Stimulated activated CD4-positive, alpha-beta T cell treated with anti-CD3 and anti-CD28 coated beads, Interleukin-4, amount 100 ng/mL, for 1 hour (primary cell): ENCODE measurements around the gene ATP11A.

Experiments used
- DNase-seq: peaks from one replicate; pipeline ENCODE4 v3.0.0-alpha.2; 2020

The ATP11A gene

DNA sequence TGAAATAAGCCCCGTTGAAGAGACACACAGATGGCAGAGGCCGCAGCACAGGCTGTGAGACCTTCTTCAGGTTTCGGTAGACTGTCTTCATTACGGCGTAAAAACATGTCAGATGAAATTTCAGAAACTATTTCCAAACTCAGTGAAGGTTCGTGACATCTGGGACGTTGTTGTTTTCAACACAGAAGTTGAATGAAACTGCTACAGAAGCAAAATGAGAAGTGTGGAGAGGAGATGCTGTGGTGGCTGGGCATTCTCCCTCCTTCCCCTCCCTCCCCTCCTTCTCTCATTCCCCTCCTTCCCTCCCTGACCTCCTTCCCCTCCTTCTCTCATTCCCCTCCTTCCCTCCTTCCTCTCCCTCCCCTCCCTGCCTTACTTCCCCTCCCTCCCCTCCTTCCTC lies 113.6 kb downstream of the ATP11A start:
- no peak for DNase-seq

DNA sequence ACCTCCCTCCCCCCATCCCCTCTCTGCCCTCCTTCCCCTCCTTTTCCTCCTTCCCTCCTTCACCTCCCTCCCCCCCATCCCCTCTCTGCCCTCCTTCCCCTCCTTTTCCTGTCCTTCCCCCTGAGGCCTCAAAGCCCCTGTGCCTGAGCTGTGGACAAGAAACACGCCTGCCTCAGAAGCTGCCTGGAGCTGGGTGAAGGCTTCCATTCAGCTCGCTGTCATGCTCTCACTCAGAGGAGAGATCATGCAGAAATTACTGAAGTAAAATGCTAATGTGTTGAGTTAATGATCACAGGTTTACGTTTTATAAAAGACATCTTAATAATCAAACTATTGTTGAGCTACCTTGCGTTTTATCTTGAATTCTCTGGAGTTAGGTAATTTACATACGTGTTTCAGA lies 114.5 kb downstream of the ATP11A start:
- DNase-seq, result no peak

DNA sequence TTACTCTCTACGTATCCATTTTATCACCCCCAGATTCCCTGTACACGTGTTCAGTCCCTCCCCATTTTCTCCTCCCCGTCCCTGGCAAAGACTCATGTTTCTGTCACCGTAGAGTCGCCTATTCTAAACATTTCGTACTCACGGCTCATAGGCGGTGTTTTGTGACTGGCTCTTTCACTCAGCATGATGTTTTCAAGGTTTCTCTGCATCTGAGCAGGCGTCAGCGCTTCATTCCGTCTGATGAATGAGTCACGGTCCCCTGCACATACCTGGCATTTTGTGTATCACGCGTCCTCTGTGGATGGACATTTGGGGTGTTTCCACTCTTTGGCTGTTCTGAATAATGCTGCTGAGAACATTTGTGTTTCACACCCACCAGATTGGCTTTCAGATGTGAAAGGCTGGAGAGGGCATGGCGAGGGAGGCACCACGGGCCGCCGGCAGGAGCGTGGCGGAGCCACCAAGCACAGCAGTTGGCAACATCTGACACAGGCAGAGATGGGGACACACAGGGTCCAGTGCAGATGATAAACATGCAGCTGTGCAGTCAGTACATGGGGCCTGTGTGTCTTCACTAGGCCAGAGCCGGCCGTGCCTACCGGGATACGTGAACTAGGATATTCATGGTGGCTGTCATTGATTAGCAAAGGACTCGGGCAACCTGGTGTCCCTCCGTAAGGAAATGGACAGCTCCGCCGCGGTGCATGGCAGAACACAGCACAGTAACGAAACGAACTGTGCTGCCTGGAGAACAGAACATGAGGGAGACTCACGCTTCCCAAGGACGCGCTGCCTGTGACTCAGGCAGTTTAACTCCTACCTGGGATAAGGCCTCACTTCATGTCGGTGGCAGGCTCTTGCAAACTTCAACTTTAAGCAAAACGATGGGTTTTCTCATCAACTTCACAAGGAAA lies 117.2 kb downstream of the ATP11A start:
- DNase-seq, result no peak

DNA sequence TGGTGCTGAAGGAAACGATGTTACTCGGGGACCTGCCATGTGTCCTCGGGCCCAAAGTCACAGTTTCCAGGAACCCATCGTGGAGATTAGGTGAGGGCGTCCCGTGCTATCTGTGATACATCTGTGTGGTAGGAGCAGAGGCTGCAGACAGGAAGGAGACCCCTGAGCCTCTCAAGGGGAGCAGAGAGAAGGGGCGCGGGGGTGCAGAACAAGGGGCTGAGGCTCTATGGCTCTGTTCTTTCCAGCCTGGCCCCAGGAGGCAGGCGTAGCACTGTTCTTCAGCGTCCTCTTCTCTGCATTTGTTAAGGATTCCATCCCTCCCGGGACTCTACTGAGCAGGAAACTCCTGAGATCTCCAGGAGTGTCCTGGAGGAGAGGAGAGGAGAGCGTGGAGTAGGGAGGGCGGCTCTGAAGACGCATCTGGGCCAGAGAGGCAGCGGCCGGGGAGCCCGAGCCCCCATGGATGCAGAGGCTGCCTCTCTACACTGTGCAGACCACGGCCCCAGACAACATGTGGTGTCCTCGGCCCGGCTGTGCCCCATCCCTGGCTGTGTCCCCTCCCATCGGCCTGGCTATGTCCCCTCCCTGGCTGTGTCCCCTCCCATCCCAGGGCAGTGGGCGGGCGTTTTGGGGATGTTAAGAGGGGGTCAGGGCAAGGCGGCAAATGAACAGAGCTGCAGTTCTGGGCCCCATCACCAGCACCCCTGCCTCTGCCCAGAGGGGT lies 118.0 kb downstream of the ATP11A start:
- DNase-seq, result no peak

DNA sequence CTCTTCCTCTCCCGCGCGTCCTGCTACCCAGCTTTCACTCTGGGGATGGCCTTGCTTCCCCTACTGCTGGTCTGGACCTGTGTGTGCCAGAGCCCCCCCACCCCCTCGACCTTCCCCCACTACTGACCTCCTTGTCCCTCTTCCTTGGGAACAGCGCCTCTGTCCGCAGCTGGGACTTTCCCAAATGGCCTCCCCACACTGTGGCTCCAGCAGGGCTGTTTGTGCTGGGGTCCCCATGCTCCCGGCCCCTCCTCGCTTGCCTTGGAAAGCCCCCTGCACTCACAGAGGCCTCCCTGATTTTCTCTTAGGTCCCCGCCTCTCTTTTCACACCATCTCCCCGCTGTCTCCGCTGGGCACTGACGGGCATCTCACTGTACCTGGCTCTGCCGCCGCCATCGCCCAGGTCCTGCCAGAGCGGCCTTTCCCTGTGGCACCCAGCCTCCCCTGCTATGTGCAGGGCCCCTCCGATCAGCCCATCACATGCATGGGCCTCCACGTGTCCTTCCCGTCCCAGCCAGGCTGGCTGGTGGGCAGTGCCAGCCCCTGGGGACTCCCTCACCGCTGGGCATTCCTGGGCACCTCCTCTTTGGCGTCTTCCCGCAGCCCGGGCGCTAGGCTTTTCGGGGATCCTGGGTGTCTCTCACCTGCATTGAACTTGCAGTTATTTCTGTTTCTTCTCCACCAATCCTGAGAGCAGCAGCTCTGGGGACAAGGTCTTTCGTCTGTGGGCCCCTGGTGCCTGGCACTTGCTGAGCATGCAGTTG lies 118.7 kb downstream of the ATP11A start:
- DNase-seq, result no peak

DNA sequence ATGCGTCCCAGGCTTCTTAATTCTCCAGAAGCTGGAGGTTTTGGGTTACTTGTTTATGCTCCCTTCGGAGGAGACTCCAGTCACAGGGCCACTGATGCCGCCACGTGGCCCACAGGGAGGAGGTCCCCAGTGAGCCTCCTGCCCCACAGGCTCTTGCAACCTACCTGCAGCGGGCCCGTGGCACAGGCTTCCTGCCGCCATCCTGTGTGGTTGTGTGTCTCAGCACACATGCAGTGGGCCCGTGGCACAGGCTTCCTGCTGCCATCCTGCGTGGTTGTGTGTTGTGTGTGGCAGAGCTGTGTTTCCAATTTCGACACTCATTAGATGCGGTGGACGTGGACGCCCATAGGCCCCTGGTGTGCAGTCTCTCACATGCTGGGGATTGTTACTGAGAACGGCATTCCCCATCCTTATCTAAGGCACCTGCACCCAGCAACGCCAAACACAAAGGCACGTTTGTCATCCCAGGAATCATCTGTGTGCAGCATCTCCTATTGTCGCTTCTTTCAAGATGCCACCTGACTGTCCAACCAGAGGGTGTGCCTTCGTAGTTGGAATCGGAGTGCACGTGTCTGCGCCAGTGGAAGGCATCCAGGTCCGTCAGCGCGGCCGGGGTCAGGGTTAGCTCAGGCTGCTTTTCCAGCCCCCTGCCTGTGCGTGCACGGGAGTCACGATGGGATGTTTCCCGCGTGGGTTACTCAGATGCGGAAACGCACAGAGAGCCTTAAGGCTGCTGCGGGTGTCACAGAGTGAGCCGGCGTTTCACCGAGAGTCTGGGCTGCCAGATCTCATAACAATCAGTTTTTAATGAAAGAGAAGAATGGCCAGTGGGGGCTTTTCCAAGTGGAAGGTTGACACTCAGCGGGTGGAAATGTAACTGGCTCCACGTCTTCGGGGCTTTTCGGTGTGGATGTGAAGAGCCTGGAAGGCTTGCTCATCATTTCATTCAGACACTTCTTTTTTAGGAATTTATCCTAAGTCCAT lies 119.8 kb downstream of the ATP11A start:
- no peak for DNase-seq

DNA sequence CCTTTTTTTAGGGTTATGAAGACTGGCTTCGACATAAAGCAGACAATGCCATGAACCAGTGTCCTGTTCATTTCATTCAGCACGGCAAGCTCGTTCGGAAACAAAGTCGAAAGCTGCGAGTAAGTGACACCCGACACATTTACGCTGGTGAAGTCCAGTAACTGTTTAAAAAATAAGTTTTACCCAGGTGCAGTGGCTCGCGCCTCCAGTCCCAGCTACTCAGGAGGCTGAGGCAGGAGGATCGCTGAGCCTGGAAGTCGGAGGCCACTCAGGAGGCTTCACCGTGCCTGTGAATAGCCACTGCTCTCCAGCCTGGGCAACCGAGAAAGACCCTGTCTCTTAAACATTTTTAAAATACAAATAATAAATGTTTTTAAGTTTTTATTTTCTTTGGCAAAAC lies 120.8 kb downstream of the ATP11A start:
- no peak for DNase-seq

DNA sequence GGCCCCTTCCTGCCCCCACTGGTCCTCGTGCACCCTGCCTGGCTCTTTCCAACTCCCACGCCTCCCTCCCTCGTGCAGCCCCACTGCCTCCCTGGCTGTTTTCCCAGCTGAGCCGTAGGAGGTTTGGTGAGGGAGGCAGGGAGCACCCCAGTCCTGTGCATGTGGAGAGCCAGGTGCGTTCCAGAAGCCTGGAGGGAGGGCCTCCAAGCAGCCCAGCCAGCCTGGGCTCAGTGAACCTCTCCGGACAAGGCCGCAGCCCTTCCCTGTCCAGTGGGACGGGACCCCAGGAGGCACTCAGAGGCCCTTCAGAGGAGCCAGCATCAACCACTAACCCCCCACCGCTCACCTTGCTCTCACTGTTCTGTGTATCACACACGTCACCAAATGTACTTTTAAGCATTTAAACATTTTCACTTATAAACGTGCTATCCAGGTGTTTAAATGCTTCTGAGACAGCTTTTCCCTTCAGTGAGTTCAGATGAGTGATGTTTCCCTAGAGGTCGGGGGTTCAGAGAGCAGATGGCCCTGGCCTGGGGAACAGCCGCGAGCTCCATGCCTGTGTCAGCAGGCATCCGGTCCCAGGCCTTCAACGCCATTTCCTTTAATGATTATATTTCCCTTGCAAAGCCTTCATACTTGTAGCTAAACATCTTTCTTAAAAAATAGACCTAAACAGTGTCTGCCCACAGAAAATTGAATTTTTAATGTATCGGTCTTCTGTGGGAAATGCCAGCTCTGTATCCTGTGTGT lies 122.6 kb downstream of the ATP11A start:
- no peak for DNase-seq

DNA sequence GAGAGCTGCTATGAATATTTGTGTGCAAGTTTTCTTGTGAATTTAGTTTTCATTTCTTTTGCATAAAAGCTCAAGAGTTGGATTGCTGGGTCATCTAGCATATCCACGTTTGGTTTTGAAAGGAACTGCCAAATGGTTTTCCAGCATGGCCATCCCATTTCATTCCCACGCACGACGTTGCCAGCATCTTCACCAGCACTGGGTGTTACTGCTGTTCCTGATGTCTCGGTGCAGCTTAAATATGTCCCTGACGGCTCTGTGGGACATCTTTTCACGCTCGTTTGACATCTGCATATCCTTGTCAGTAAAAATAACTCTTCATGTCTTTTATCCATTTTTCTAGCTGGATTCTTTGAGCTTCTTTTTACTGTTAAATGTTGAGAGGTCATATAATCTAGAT lies 123.7 kb downstream of the ATP11A start:
- no peak for DNase-seq

DNA sequence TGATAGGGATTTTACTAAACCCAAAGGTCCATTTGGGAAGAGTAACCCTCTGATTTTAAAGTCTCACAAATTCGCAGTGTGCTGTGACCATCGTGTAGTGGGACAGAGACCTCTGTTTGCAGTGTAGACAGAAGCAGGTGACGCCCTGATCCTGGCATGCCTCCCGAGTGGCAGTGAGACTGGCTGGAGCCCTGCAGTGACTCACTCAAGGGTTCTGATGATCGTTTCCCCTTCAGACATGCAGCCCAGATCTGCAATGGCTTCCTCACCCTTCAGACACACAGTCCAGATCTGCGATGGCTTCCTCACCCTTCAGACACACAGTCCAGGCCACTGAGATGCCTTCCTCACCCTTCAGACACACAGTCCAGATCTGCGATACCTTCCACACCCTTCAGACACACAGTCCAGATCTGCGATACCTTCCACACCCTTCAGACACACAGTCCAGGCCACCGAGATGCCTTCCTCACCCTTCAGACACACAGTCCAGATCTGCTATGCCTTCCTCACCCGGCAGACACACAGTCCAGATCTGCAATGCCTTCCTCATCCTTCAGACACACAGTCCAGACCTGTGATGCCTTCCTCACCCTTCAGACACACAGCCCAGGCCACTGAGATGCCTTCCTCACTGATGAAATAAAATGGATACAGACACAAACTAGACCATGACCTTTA lies 125.2 kb downstream of the ATP11A start:
- DNase-seq, result no peak

DNA sequence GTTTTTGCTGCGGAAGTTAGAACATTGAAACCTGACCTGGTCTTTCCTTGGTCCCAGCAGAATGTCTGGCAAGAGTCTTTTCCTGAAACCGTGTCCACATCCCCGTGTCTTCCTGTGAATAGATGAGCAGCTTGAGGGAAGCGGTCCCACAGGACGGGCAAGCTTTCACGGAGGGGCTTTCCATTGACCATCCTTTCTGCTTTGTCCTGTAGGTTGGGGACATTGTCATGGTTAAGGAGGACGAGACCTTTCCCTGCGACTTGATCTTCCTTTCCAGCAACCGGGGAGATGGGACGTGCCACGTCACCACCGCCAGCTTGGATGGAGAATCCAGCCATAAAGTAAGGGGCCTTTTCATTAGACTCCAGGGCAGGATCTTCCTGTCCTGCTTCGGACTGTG lies 126.0 kb downstream of the ATP11A start:
- DNase-seq, result no peak

DNA sequence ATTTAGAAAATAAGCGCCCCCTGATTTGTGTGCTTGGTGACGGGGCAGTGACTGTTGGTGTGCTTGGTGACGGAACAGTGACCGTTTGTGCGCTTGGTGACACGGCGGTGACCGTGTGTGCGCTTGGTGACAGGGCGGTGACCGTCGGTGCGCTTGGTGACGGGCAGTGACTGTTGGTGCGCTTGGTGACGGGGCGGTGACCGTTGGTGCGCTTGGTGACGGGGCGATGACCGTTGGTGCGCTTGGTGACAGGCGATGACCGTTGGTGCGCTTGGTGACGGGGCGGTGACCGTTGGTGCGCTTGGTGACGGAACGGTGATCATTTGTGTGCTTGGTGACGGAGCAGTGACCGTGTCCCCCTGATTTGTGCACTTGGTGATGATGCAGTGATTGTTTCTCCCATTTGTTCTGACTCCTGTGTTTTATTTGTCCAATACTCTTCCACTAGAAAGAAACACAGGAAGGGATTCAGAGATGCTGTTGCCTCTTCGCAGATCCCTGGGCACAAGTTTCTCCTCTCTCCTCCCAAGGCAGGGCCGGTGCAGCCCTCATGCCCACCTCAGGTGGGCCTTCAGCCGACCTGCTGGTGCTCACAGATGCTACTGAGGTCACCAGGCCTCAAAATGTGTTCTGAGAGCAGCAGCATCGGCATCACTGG lies 128.3 kb downstream of the ATP11A start:
- no peak for DNase-seq

DNA sequence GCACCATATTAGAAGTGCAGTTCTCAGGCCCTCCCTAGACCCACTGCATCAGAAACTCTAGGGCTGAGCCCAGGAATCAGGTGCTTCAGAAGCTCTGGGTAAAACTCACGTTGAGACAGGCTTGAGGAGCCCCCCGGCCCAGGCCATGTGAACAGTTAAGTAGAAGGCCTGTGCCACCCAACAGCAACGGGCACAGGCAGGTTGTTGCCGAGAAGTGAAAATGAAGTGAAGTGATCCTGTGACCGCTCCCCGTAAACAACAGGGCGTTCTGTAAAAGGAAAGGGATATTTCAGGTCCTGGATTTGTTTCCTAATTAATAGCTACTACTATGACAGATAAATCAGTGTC lies 128.8 kb downstream of the ATP11A start:
- DNase-seq, result no peak

DNA sequence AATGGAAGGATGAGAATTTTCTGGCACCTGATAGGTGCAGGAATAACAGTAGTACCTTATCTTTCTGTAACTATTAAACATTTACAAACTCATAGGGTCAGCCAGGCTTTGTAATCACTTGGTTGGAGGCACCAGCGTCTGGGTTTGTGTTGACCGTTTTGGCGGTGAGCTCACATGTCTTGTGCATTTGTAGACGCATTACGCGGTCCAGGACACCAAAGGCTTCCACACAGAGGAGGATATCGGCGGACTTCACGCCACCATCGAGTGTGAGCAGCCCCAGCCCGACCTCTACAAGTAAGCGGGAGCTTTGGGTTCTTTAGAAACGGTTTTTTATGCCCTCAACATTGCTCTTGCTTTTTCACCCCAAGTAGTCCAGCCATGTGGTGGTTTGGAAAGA lies 129.3 kb downstream of the ATP11A start:
- DNase-seq, result no peak

DNA sequence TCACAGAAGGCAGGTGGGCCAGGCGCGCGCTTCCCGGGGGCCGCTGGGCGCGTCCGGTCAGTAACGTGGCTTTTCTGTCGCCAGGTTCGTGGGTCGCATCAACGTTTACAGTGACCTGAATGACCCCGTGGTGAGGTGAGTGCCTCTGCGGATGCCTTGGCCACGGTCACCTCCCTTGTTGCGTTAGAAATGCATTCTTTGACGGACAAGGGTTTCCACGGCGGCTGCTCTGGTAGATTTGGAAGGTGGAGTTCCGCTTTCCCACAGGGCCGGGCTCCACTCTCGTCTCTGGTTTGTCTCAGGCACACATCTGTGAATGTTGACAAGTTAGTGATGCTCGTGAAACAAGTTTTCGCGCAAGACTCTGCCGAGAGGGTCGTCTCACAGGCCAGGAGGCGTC lies 130.0 kb downstream of the ATP11A start:
- DNase-seq, result no peak

DNA sequence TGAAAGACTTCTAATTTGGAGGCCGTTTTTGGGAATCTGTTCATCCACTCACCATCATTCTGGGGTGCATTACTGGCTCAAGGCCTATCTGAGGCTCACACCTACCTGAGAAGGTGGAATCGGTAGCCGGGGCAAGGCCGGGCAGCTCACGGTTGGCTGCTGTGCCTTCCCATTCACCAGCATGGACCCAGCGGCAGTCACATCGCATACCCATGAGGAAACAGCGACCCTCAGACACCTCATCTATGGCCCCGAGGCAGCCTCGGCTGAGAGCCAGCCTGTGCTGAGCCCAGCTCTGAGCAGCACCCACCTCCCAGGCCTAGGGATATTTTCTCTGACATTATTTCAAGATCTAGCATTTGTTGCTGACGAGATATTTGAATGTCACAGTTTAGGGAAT lies 130.5 kb downstream of the ATP11A start:
- DNase-seq, result no peak

DNA sequence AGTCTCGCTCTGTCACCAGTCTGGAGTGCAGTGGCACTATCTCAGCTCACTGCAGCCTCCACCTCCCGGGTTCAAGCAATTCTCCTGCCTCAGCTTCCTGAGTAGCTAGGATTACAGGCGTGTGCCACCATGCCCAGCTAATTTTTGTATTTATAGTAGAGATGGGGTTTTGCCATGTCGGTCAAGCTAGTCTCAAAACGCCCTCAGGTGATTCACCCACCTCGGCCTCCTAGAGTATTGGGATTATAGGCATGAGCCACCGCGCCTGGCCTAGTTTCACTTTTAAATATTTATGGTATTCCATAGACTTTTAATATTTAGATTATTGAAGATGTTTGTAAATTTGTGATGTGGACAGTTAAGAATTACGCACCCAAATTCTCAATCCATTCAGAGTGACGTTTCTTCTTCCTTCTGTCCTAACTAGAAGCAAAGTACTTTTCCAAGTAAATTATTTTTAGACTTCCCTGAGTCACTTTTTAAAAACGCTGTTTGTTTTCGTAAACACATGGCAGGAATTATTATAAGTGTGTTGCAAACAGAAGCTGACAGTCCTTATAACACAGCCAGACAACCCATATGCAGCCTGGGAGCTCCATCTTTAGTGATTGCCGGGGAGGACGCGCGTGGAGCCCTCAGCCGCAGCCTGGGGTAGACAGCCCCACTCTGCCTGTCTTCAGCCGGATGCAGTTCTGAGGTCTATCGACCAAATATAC lies 131.7 kb downstream of the ATP11A start:
- DNase-seq, result no peak

DNA sequence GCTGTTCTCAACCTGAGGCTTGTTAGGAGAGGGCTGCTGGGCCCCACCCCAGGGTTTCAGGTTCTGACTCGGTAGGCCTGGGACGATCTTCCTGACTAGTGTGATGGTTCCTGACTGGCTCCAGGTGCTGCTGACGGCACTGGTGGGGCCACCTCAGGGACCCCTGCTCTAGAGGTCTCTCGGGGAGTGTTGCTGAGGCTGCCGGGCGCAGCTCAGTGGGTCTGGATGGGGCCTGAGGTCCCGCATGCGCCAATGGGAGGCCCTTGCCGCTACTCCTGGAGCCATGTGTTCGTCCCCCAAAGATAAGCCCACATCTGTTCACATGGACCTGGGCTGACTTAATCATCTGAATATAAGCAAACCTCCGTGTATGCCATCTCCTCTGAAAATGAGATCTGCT lies 133.0 kb downstream of the ATP11A start:
- no peak for DNase-seq

DNA sequence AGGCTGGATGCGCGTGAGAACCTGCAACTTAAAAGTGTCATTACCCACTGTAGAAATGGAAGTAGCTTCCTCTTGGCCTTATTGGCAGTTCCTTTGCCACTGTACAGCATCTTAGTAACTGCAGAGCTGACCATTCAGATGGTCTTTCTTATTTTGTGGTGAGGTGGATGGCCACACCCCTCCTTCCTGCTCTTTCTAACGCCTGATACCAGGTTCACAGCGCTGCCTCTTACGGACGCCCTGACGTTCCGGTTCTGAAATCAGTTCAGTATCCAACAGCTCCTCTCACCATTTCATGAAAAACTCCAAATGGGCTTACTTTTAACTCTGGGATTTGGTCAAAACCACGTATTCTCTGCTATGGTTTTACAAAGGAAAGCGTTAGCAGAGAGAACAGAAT lies 134.6 kb downstream of the ATP11A start:
- no peak for DNase-seq

DNA sequence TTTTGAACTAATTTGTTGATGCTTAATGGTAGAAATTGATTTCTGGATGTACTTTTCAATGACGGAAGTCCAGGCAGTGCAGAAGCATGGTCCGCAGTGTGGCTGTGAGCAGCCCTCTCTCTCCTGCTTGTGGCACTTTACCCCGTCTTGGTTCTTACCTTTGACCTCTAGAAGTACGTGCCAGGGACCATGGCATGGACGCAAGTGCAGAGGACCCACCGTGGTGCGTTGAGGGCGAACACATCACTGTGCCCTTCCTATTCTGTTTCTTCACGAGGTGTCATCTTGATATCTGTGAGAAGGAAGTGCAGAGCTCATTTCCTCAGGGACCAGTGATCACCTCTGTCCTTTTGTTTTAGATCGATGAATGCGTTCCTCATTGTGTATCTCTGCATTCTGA lies 135.2 kb downstream of the ATP11A start:
- DNase-seq, result no peak
